ENCODE data around the gene KLKB1. TPM values are rescaled to one million over a fixed set of nuclear protein-coding genes. Genes with fewer than 3 reads are reported as not detected.

The KLKB1 gene
- total and polyA plus RNA-seq, 2 donors (not counting 1 experiment from before 2014, with no cell fraction given): 0.44 to 1.0 TPM

DNA sequence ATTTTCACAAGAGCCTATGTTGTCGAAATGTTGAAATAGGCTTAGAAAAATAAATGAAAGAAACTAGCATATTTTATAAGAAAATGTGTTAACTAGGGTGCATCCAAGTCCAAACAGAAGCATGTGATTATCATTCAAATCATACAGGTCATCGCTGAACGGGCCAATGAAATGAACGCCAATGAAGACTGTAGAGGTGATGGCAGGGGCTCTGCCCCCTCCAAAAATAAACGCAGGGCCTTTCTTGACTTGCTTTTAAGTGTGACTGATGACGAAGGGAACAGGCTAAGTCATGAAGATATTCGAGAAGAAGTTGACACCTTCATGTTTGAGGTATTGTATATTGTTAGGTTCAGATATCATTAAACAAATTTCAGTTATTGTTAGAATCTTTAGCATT lies 26.3 kb upstream of the KLKB1 start:
- Histone ChIP-seq H3K79me2 (ENCODE audit: control insufficient read depth, insufficient read depth, low read length) (no peaks in the 10 kb centered on the region), H4K20me1 (ENCODE audit: control insufficient read depth, insufficient read depth, low read length, poor library complexity, severe bottlenecking) (no peaks in the 10 kb centered on the region), H3K36me3 (replicated peaks in 1 of 2; ENCODE audit: control extremely low read depth in 1 of 2, control insufficient read depth in 1 of 2, extremely low read depth in 1 of 2, insufficient read depth in 2 of 2, low read length in 1 of 2) (no peaks in the 10 kb centered on the region), H3K4me2 (replicated peaks; ENCODE audit: low read depth, low read length, poor library complexity, severe bottlenecking) (no peak overlapping the region), H3K27ac (ENCODE audit: low read length in 2 of 2) (no peak overlapping the region), H2AFZ (ENCODE audit: insufficient read depth, low read depth, low read length, poor library complexity, severe bottlenecking) (no peak overlapping the region), H3K9ac (ENCODE audit: low read length) (no peak overlapping the region), H3K4me3 (ENCODE audit: control extremely low read depth in 1 of 5, extremely low read depth in 1 of 5, insufficient read depth in 1 of 5, low read depth in 2 of 5, low read length in 4 of 5) (no peak overlapping the region), H3K27me3 (replicated peaks in 1 of 4; ENCODE audit: control extremely low read depth in 1 of 4, control insufficient read depth in 3 of 4, insufficient read depth in 4 of 4, low read length in 3 of 4) (no peaks in the 10 kb centered on the region), H3K9me3 (ENCODE audit: control extremely low read depth in 1 of 3, control insufficient read depth in 2 of 3, insufficient read depth in 1 of 3, low read length in 2 of 3) (no peaks in the 10 kb centered on the region), H3K4me1 (ENCODE audit: control insufficient read depth in 2 of 2, insufficient read depth in 2 of 2, low read length in 2 of 2) (peaks cover 0 to 4% of the 10 kb centered on the region in 2 donors)
- ChIA-PET CTCF (interaction anchor here (1.1 to 1.6 kb wide), 3 partner anchors 9 to 133 kb away, joined by 3 to 11 read pairs (median 5); partner anchors contain the start of genes CYP4V2 and TLR3), POLR2A (interaction anchor here (1.2 kb wide), 1 partner anchor 10 kb away, joined by 3 read pairs; the partner anchor contains the start of gene CYP4V2)
- ATAC-seq (ENCODE audit: low read depth) (no peak), DNase-seq (no peak)
- TF ChIP-seq, protein P1, sequence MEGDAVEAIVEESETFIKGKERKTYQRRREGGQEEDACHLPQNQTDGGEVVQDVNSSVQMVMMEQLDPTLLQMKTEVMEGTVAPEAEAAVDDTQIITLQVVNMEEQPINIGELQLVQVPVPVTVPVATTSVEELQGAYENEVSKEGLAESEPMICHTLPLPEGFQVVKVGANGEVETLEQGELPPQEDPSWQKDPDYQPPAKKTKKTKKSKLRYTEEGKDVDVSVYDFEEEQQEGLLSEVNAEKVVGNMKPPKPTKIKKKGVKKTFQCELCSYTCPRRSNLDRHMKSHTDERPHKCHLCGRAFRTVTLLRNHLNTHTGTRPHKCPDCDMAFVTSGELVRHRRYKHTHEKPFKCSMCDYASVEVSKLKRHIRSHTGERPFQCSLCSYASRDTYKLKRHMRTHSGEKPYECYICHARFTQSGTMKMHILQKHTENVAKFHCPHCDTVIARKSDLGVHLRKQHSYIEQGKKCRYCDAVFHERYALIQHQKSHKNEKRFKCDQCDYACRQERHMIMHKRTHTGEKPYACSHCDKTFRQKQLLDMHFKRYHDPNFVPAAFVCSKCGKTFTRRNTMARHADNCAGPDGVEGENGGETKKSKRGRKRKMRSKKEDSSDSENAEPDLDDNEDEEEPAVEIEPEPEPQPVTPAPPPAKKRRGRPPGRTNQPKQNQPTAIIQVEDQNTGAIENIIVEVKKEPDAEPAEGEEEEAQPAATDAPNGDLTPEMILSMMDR (IDR thresholded peaks at IDR 0.05): no peak
- TF ChIP-seq EZH2 (IDR thresholded peaks at IDR 0.05; ENCODE audit: borderline replicate concordance, insufficient read depth, low read depth, low read length, poor library complexity, severe bottlenecking): no peak
- intact Hi-C loops (cut with micrococcal nuclease): loop anchor here (1.0 kb wide), 1 partner anchor 10 kb away; the partner anchor contains the start of gene CYP4V2
- H3K9me3 Mint-ChIP-seq (ENCODE audit: insufficient read depth): peaks cover 4% of the 10 kb centered on the region
- no peaks in the 10 kb centered on the region for H3K27me3 Mint-ChIP-seq
- peaks cover 20% of the 10 kb centered on the region for H3K4me1 Mint-ChIP-seq
- 95% methylated on average over 3 of the region's 7 CpGs for WGBS (ENCODE audit: insufficient coverage)
- no peak overlapping the region for H3K27ac Mint-ChIP-seq
- H3K4me3 Mint-ChIP-seq: no peak overlapping the region

DNA sequence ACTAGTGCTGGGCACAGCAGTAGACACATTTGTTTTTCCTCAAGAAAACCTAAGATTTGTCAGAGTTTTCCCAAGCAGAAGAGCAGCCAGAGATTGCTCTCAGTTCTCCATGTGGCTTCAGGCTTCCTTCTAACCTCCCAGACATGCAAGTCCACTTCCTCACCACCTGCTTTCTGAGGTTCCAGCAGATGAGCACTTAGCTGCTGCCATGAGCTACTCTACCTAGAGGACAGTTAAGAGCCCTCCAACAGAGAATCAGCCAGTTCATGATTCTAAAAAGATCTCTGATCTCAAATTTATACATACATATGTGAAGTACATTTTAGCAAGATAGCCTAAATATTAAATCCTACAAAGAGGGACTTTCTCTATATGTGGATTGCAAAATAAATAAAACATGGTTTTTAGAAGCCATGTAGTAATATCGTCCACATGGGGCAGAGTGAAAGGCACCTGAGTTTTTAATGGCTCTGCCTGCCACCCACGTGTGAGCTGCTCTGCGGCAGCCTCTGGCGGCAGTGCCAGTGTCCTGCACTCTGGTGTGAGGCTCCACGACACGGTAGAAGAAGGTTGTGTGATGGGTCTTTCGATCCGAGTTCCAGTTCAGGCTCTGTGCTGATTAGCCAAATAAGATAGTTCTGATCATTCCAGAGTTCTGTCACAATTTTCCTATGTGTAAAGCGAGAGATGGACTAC lies 25.6 kb upstream of the KLKB1 start:
- Histone ChIP-seq H3K27me3 (replicated peaks in 1 of 4; ENCODE audit: control extremely low read depth in 1 of 4, control insufficient read depth in 3 of 4, insufficient read depth in 4 of 4, low read length in 3 of 4) (no peaks in the 10 kb centered on the region), H3K4me1 (ENCODE audit: control insufficient read depth in 2 of 2, insufficient read depth in 2 of 2, low read length in 2 of 2) (peaks cover 0 to 4% of the 10 kb centered on the region in 2 donors), H3K9ac (ENCODE audit: low read length) (no peak overlapping the region), H3K4me3 (ENCODE audit: control extremely low read depth in 1 of 5, extremely low read depth in 1 of 5, insufficient read depth in 1 of 5, low read depth in 2 of 5, low read length in 4 of 5) (no peak overlapping the region), H3K36me3 (replicated peaks in 1 of 2; ENCODE audit: control extremely low read depth in 1 of 2, control insufficient read depth in 1 of 2, extremely low read depth in 1 of 2, insufficient read depth in 2 of 2, low read length in 1 of 2) (no peaks in the 10 kb centered on the region), H3K9me3 (ENCODE audit: control extremely low read depth in 1 of 3, control insufficient read depth in 2 of 3, insufficient read depth in 1 of 3, low read length in 2 of 3) (no peaks in the 10 kb centered on the region), H3K4me2 (replicated peaks; ENCODE audit: low read depth, low read length, poor library complexity, severe bottlenecking) (peak overlapping the region; percentile 21), H2AFZ (ENCODE audit: insufficient read depth, low read depth, low read length, poor library complexity, severe bottlenecking) (no peak overlapping the region), H4K20me1 (ENCODE audit: control insufficient read depth, insufficient read depth, low read length, poor library complexity, severe bottlenecking) (no peaks in the 10 kb centered on the region), H3K27ac (ENCODE audit: low read length in 2 of 2) (no peak overlapping the region), H3K79me2 (ENCODE audit: control insufficient read depth, insufficient read depth, low read length) (no peaks in the 10 kb centered on the region)
- POLR2A ChIA-PET: interaction anchor here (1.2 kb wide), 1 partner anchor 11 kb away, joined by 3 read pairs; the partner anchor contains the start of gene CYP4V2
- Mint-ChIP-seq H3K4me1 (peaks cover 20% of the 10 kb centered on the region), H3K27me3 (no peaks in the 10 kb centered on the region), H3K4me3 (no peak overlapping the region), H3K9me3 (ENCODE audit: insufficient read depth) (peaks cover 4% of the 10 kb centered on the region), H3K27ac (no peak overlapping the region)
- no peak for TF ChIP-seq EZH2 (IDR thresholded peaks at IDR 0.05; ENCODE audit: borderline replicate concordance, insufficient read depth, low read depth, low read length, poor library complexity, severe bottlenecking)
- TF ChIP-seq, protein P1 (IDR thresholded peaks at IDR 0.05): peak; percentile 83
- intact Hi-C loops (cut with micrococcal nuclease): loop anchor here (1.0 kb wide), 1 partner anchor 10 kb away; the partner anchor contains the start of gene CYP4V2
- 40% methylated on average over 6 of the region's 9 CpGs for WGBS (ENCODE audit: insufficient coverage)
- DNase-seq (peak; percentile 69), ATAC-seq (ENCODE audit: low read depth) (peak; percentile 93)
- CTCF ChIA-PET: interaction anchor here (0.9 to 1.6 kb wide), 4 partner anchors 10 to 133 kb away, joined by 3 to 11 read pairs (median 4); partner anchors contain the start of genes CYP4V2 and TLR3

All from B cell (primary cell).